IPS-15b (cell line): Measurements from ENCODE around the gene AKAP9.
"Not testable (repeated sequence)": the region's sequence is repeated elsewhere in the genome, so short reads cannot be mapped to it uniquely, and the experiment has no call there.

Experiments
- H3K27me3 ChIP-seq: one replicate; pipeline ENCODE4 v1.6.1; 2013; ENCODE audit warnings: low read length; ENCODE audit not compliant: control insufficient read depth, insufficient read depth
- H3K36me3 ChIP-seq: one replicate; pipeline ENCODE4 v1.6.1; 2013; ENCODE audit warnings: low read length; ENCODE audit not compliant: control insufficient read depth, insufficient read depth
- H3K4me1 ChIP-seq: one replicate; pipeline ENCODE4 v1.6.1; 2013; ENCODE audit warnings: mild to moderate bottlenecking, low read length; ENCODE audit not compliant: control insufficient read depth, insufficient read depth
- H3K4me3 ChIP-seq: one replicate; pipeline ENCODE4 v1.5.1; 2013; ENCODE audit warnings: low read depth, low read length
- H3K9ac ChIP-seq: one replicate; pipeline ENCODE4 v1.6.1; 2013; ENCODE audit warnings: low read depth, mild to moderate bottlenecking, low read length
- H3K9me3 ChIP-seq: one replicate; pipeline ENCODE4 v1.6.1; 2013; ENCODE audit warnings: mild to moderate bottlenecking, low read length; ENCODE audit not compliant: control insufficient read depth, insufficient read depth

Gene AKAP9

DNA sequence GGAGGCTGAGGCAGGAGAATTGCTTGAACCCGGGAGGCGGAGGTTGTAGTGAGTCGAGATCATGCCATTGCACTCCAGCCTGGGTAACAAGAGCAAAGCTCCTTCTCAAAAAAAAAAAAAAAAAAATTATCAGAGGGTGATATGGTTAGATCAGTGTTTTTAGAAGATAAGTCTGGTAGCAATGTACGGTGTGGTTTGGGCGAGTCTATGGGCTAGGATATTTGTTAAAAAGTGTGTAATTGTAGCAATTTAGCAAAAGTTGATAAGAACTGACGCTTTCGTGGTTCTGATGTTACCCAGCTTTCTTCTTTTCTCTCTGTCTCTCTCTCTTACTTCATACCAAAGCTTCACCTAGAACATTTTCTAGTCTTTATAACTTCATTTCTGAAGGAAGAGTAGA lies 200.5 kb downstream of the AKAP9 start:
- H3K9ac ChIP-seq, result no peak overlapping the region
- no peaks in the 10 kb centered on the region for H3K4me1 ChIP-seq
- H3K36me3 ChIP-seq, result no peaks in the 10 kb centered on the region
- no peaks in the 10 kb centered on the region for H3K27me3 ChIP-seq
- H3K9me3 ChIP-seq, result no peaks in the 10 kb centered on the region
- H3K4me3 ChIP-seq, result no peak overlapping the region

DNA sequence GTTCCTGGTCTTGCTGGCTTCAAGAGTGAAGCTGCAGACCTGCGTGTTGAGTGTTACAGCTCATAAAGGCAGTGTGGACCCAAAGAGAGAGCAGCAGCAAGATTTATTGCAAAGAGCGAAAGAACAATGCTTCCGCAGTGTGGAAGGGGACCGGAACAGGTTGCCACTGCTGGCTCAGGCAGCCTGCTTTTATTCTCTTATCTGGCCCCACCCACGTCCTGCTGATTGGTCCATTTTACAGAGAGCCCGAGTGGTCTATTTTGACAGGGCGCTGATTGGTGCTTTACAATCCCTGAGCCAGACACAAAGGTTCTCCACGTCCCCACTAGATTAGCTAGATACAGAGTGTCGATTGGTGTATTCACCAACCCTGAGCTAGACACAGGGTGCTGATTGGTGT lies 202.1 kb downstream of the AKAP9 start:
- not testable (repeated sequence) for H3K4me3 ChIP-seq, H3K27me3 ChIP-seq, H3K36me3 ChIP-seq, H3K9ac ChIP-seq, H3K9me3 ChIP-seq, H3K4me1 ChIP-seq

DNA sequence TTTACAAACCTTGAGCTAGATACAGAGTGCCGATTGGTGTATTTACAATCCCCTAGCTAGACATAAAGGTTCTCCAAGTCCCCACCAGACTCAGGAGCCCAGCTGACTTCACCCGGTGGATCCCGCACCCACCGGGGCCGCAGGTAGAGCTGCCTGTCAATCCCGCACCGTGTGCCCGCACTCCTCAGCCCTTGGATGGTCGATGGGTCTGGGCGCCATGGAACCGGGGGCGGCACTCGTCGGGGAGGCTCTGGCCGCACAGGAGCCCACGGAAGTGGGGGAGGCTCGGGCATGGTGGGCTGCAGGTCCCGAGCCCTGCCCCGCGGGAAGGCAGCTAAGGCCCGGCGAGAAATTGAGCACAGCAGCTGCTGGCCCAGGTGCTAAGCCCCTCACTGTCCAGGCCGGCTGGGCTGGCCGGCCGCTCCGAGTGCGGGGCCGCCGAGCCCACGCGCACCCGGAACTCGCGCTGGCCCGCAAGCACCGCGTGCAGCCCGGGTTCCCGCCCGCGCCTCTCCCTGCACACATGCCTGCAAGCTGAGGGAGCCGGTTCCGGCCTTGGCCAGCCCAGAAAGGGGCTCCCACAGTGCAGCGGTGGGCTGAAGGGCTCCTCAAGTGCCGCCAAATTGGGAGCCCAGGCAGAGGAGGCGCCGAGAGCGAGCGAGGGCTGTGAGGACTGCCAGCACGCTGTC lies 202.7 kb downstream of the AKAP9 start:
- H3K4me3 ChIP-seq, H3K36me3 ChIP-seq, H3K27me3 ChIP-seq, H3K4me1 ChIP-seq, H3K9me3 ChIP-seq, H3K9ac ChIP-seq: not testable (repeated sequence)

DNA sequence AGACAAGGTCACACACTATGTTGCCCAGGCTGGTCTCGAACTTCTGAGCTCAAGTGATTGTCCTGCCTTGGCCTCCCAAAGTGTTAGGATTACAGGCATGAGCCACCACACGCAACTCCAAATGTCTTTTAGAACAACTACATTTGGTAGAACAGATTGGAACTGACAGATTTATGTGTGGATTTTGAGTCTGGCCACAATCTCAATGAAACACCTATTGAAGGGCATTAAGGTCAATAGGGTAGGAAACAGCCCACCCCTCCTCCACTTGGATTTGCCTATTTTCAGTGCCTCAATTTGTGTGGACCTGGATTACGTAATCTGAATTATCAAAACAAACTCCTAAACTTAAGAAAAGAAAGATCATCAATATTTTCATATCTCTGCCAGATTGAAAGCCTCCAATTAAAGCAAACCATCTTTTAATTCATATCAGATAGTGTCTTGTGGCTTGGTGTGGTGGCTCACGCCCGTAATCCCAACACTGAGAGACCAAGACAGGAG lies 209.1 kb downstream of the AKAP9 start:
- Histone ChIP-seq H3K27me3 (no peaks in the 10 kb centered on the region), H3K4me1 (no peaks in the 10 kb centered on the region), H3K36me3 (no peaks in the 10 kb centered on the region), H3K4me3 (no peak overlapping the region), H3K9ac (no peak overlapping the region), H3K9me3 (no peaks in the 10 kb centered on the region)

DNA sequence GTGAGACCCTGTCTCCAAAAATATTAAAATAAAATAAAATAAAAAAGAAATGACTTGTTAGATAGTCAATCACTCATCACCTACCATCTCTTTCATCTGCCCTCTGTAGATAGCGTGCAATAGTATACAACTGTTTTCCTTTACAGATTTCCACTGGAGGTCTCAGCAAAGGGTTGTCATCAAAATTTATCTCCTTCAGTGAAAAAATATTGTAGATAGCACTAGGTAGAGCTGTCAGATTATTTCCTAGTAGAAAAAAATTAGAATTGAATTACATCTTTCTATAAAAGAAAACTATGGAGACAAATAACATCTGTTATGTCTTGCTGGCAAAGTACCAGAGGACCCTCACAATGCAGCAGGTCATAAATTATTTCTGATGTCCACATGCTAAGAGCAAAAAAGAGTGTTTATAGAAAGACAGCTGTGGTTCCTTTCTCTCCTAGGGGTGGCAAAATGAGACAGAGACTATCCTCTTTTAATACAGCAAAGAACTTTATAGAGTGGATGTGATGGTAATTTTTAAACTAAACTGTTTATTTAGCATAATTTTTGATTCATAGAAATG lies 209.9 kb downstream of the AKAP9 start:
- Histone ChIP-seq H3K9ac (no peak overlapping the region), H3K9me3 (no peaks in the 10 kb centered on the region), H3K27me3 (no peaks in the 10 kb centered on the region), H3K36me3 (no peaks in the 10 kb centered on the region), H3K4me3 (no peak overlapping the region), H3K4me1 (no peaks in the 10 kb centered on the region)

DNA sequence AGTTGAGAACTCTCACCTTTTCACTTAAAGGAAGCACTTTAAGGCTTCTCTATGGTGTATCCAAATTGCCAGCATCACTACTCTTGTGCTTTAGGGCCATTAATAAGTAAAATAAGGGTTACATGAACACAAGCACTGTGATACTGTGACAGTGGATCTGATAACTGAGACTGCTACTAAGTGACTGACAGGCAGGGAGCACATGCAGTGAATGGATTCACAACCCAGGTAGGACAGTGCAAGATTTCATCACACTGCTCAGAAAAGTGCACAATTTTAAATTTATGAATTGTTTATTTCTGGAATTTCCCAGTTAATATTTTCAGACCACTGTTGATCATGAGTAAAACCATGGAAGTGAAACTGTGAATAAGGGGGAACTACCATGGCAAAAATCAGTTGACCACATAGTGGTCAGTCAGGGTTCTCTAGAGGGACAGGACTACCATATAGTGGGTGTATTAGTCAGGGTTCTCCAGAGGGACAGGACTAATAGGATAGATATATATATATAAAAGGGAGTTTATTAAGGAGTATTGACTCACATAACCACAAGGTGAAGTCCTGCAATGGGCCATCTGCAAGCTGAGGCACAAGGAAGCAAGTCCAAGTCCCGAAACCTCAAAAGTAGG lies 214.6 kb downstream of the AKAP9 start:
- H3K4me3 ChIP-seq, result no peak overlapping the region
- H3K27me3 ChIP-seq, result no peaks in the 10 kb centered on the region
- H3K9ac ChIP-seq, result no peak overlapping the region
- no peaks in the 10 kb centered on the region for H3K4me1 ChIP-seq
- no peaks in the 10 kb centered on the region for H3K9me3 ChIP-seq
- H3K36me3 ChIP-seq, result no peaks in the 10 kb centered on the region

DNA sequence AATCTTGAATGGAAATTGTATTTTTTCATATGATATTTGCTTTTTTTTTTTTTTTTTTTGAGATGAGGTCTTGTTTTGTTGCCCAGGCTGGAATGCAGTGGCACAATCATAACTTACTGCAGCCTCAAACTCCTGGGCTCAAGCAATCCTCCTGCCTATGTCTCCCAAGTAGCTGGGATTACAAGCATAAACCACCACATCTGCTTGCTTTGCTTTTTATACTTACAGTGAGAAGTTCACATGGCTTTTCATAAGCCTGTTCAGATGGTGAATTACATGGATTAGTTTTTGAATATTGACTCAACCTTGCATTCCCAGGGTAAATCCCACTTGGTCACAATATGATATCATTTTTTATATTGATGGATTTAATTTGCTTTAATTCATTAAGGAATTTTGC lies 216.3 kb downstream of the AKAP9 start:
- Histone ChIP-seq H3K27me3 (no peaks in the 10 kb centered on the region), H3K4me3 (no peak overlapping the region)

DNA sequence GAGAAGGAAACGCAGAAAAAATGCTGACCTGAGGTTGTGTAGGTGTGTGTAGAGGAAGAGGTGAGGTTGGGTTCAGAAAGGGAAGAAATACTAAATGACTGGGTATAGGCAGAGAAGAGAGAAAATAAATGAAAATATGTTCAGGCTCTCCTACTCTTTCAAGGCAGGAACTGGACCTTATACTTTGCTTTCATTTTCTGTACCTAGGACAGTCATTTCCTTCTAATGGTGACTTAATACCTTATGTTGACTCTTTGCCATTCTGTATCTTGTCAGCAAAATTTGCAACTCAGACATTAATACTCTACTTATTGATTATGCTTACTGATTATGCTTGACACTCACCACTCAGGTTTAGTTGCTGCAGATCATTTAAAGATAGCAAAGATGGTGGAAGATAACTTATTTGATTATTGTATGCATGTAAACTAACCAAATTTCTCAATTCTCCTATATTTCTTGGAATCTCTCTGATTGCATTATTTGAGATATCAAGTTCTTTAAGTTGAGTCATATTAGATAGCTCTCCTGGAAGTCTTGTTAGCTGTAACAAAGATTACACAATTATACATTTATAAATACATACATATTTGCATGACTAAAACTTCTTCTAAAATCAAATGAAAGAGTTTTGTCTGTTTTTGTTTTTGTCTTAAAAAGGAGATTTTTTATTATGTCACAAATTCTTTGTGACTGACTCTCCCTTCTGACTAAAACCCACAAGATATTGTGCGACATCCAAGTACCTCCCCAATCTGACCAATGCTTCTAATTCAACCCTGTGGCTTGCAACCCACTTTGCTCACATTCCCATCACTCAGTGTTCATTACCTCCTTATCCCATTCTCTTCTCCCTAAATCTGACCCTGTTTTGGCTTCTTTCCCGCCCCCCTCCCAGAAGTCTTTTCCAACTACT lies 218.3 kb downstream of the AKAP9 start:
- H3K36me3 ChIP-seq, result no peaks in the 10 kb centered on the region
- no peaks in the 10 kb centered on the region for H3K9me3 ChIP-seq
- no peaks in the 10 kb centered on the region for H3K4me1 ChIP-seq
- H3K9ac ChIP-seq, result no peak overlapping the region
- H3K4me3 ChIP-seq, result no peak overlapping the region
- no peaks in the 10 kb centered on the region for H3K27me3 ChIP-seq

More for the DNA sequence above, 216.3 kb downstream of the AKAP9 start:
- Histone ChIP-seq H3K4me1 (no peaks in the 10 kb centered on the region), H3K9ac (no peak overlapping the region), H3K9me3 (no peaks in the 10 kb centered on the region), H3K36me3 (no peaks in the 10 kb centered on the region)
